HepG2 (cell line): Measurements from ENCODE around the gene COA5.

Experiments
- ATF1 ChIP-seq: IDR thresholded peaks from 2 replicates; pipeline ENCODE4 v1.6.1; 2016; ENCODE audit warnings: mild to moderate bottlenecking, control low read depth
- HNRNPK ChIP-seq: fragments of 200-400 bp; formaldehyde crosslinking; IDR thresholded peaks from 2 replicates; pipeline ENCODE4 v1.6.1; 2018; ENCODE audit warnings: low read length, low read depth, moderate library complexity, mild to moderate bottlenecking; ENCODE audit not compliant: poor library complexity, severe bottlenecking
- POLR2AphosphoS5 ChIP-seq: IDR thresholded peaks from 2 replicates; pipeline ENCODE4 v1.6.1; 2012; ENCODE audit warnings: low read depth, low read length
- TCF12 ChIP-seq, 2 experiments: fragments of 450-650 bp in 1 of 2; sonication (generic) in 1 of 2; formaldehyde crosslinking in 1 of 2; IDR thresholded peaks; 2 replicates each; pipeline versions ENCODE4 v1.6.1 to v1.8.0; 2017 to 2022; ENCODE audit warnings: antibody characterized with exemption in 1 of 2, mild to moderate bottlenecking in 1 of 2, missing genetic modification reagents in 1 of 2, moderate library complexity in 1 of 2
- ZBTB8A ChIP-seq: sonication (generic); formaldehyde crosslinking; IDR thresholded peaks from 2 replicates; pipeline ENCODE4 v1.4.0; 2020; ENCODE audit warnings: mild to moderate bottlenecking, low read depth, missing genetic modification reagents, borderline replicate concordance
- ZNF549 ChIP-seq: sonication (generic); formaldehyde crosslinking; IDR thresholded peaks from 2 replicates; pipeline ENCODE4 v1.5.0; 2020; ENCODE audit warnings: missing genetic modification reagents
- ZNF589 ChIP-seq: sonication (generic); formaldehyde crosslinking; conservative IDR thresholded peaks from 2 replicates; pipeline ENCODE4 v1.8.0; 2022; ENCODE audit warnings: mild to moderate bottlenecking, moderate library complexity, missing genetic modification reagents
- TF ChIP-seq, protein P1 (sequence below): sonication (generic); formaldehyde crosslinking; IDR thresholded peaks from 2 replicates; pipeline ENCODE4 v1.4.0; 2020; ENCODE audit warnings: low read depth, mild to moderate bottlenecking, missing genetic modification reagents

GRCh38 chr2:98606431-98606830 is 1.9 kb downstream of the COA5 start:
- TF ChIP-seq TCF12 (IDR thresholded peaks at IDR 0.05) = no peak
- TF ChIP-seq TCF12 (CRISPR knock-in tag; IDR thresholded peaks at IDR 0.05) = no peak
- TF ChIP-seq, protein P1, sequence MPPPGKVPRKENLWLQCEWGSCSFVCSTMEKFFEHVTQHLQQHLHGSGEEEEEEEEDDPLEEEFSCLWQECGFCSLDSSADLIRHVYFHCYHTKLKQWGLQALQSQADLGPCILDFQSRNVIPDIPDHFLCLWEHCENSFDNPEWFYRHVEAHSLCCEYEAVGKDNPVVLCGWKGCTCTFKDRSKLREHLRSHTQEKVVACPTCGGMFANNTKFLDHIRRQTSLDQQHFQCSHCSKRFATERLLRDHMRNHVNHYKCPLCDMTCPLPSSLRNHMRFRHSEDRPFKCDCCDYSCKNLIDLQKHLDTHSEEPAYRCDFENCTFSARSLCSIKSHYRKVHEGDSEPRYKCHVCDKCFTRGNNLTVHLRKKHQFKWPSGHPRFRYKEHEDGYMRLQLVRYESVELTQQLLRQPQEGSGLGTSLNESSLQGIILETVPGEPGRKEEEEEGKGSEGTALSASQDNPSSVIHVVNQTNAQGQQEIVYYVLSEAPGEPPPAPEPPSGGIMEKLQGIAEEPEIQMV (CRISPR knock-in tag) = no peak
- TF ChIP-seq ZNF549 (CRISPR knock-in tag) = no peak
- no peak for TF ChIP-seq ZNF589 (CRISPR knock-in tag)
- TF ChIP-seq ZBTB8A (CRISPR knock-in tag) = no peak
- no peak for TF ChIP-seq ATF1 (CRISPR knock-in tag)
- TF ChIP-seq HNRNPK = no peak
- no peak for TF ChIP-seq POLR2AphosphoS5
